ENCODE results near the gene ZXDB. TPM values are rescaled to one million over a fixed set of nuclear protein-coding genes. Genes with fewer than 3 reads are reported as not detected.
A peak's percentile ranks its signal among the peaks of the same experiment; 100 is the strongest.
"Not testable (repeated sequence)": the region's sequence is repeated elsewhere in the genome, so short reads cannot be mapped to it uniquely, and the experiment has no call there.

The ZXDB gene
- total RNA-seq, 1 donor from 2014 or later: 17.9 TPM

- Histone ChIP-seq H3K36me3 (ENCODE audit: control insufficient read depth, insufficient read depth, low read length) (no peaks in the 10 kb centered on the region), H3K27me3 (ENCODE audit: control insufficient read depth, insufficient read depth, low read length) (no peaks in the 10 kb centered on the region), H3K4me3 (ENCODE audit: low read depth, low read length) (peak overlapping the region; percentile 30)
- FAIRE-seq (no peak), DNase-seq (ENCODE audit: low read depth) (no peak)
- TF ChIP-seq, protein P1, sequence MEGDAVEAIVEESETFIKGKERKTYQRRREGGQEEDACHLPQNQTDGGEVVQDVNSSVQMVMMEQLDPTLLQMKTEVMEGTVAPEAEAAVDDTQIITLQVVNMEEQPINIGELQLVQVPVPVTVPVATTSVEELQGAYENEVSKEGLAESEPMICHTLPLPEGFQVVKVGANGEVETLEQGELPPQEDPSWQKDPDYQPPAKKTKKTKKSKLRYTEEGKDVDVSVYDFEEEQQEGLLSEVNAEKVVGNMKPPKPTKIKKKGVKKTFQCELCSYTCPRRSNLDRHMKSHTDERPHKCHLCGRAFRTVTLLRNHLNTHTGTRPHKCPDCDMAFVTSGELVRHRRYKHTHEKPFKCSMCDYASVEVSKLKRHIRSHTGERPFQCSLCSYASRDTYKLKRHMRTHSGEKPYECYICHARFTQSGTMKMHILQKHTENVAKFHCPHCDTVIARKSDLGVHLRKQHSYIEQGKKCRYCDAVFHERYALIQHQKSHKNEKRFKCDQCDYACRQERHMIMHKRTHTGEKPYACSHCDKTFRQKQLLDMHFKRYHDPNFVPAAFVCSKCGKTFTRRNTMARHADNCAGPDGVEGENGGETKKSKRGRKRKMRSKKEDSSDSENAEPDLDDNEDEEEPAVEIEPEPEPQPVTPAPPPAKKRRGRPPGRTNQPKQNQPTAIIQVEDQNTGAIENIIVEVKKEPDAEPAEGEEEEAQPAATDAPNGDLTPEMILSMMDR (IDR thresholded peaks at IDR 0.05; ENCODE audit: insufficient read depth, low read length, severe bottlenecking): no peak
Measured at GRCh38 chrX:57596516-57596915, 4.7 kb downstream of the ZXDB start.

GRCh38 chrX:57607295-57608187 lies 15.7 kb downstream of the ZXDB start:
- no peak for FAIRE-seq
- TF ChIP-seq, protein P1 (IDR thresholded peaks at IDR 0.05; ENCODE audit: insufficient read depth, low read length, severe bottlenecking): no peak

GRCh38 chrX:57613351-57613750 lies 21.5 kb downstream of the ZXDB start:
- not testable (repeated sequence) for H3K4me3 ChIP-seq (ENCODE audit: low read depth, low read length); H3K27me3 ChIP-seq (ENCODE audit: control insufficient read depth, insufficient read depth, low read length); DNase-seq (ENCODE audit: low read depth); FAIRE-seq; H3K36me3 ChIP-seq (ENCODE audit: control insufficient read depth, insufficient read depth, low read length)

More at GRCh38 chrX:57607295-57608187, 15.7 kb downstream of the ZXDB start:
- DNase-seq (ENCODE audit: low read depth): no peak
- Histone ChIP-seq H3K4me3 (ENCODE audit: low read depth, low read length) (no peak overlapping the region), H3K27me3 (ENCODE audit: control insufficient read depth, insufficient read depth, low read length) (no peaks in the 10 kb centered on the region), H3K36me3 (ENCODE audit: control insufficient read depth, insufficient read depth, low read length) (no peaks in the 10 kb centered on the region)

- H3K36me3 ChIP-seq (ENCODE audit: control insufficient read depth, insufficient read depth, low read length); H3K27me3 ChIP-seq (ENCODE audit: control insufficient read depth, insufficient read depth, low read length); H3K4me3 ChIP-seq (ENCODE audit: low read depth, low read length); DNase-seq (ENCODE audit: low read depth); FAIRE-seq: not testable (repeated sequence)
Measured at GRCh38 chrX:57629438-57629837, 37.6 kb downstream of the ZXDB start.

- no peak for FAIRE-seq
- no peaks in the 10 kb centered on the region for H3K36me3 ChIP-seq (ENCODE audit: control insufficient read depth, insufficient read depth, low read length)
- TF ChIP-seq, protein P1 (IDR thresholded peaks at IDR 0.05; ENCODE audit: insufficient read depth, low read length, severe bottlenecking): no peak
- no peak overlapping the region for H3K4me3 ChIP-seq (ENCODE audit: low read depth, low read length)
- no peaks in the 10 kb centered on the region for H3K27me3 ChIP-seq (ENCODE audit: control insufficient read depth, insufficient read depth, low read length)
- no peak for DNase-seq (ENCODE audit: low read depth)
Measured at GRCh38 chrX:57640674-57641016, 48.8 kb downstream of the ZXDB start.

DNA sequence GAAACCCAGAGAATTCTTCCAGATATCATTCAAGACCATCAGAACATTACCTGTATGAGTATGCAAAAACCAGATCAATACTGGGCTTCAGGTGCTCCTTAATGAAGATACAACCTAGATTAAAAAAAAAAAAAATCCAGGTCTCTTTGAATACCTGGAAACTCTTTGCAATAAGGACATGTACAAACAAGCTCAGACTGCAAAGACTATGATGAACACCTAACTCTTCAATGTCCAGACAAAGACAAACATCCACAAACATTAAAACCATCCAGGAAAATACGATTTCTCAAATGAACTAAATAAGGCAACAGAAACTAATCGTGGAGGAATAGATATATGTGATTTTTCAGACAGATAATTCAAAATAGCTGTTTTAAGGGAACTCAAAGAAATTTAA lies 49.5 kb downstream of the ZXDB start:
- H3K36me3 ChIP-seq (ENCODE audit: control insufficient read depth, insufficient read depth, low read length): no peaks in the 10 kb centered on the region
- TF ChIP-seq, protein P1 (IDR thresholded peaks at IDR 0.05; ENCODE audit: insufficient read depth, low read length, severe bottlenecking): no peak
- no peak for FAIRE-seq
- H3K4me3 ChIP-seq (ENCODE audit: low read depth, low read length): no peak overlapping the region
- no peaks in the 10 kb centered on the region for H3K27me3 ChIP-seq (ENCODE audit: control insufficient read depth, insufficient read depth, low read length)
- DNase-seq (ENCODE audit: low read depth): peak; percentile 82

DNA sequence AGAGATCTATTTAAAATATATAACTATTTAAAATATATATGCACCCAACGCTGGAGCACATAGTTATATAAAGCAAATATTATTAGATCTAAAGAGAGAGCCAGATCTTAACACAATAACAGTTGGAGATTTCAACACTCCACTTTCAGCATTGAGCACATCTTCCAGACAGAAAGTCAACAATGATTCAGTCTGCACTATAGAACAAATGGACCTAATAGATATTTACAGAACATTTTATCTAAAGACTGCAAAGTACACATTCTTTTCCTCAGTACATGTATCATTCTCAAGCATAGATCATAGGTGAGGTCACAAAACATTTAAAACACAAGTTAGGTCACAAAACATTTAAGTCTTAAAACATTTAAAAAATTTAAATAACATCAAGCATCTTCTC lies 51.9 kb downstream of the ZXDB start:
- Histone ChIP-seq H3K27me3 (ENCODE audit: control insufficient read depth, insufficient read depth, low read length) (no peaks in the 10 kb centered on the region), H3K4me3 (ENCODE audit: low read depth, low read length) (no peak overlapping the region), H3K36me3 (ENCODE audit: control insufficient read depth, insufficient read depth, low read length) (no peaks in the 10 kb centered on the region)
- FAIRE-seq (no peak), DNase-seq (ENCODE audit: low read depth) (peak; percentile 79)
- TF ChIP-seq, protein P1 (IDR thresholded peaks at IDR 0.05; ENCODE audit: insufficient read depth, low read length, severe bottlenecking): no peak

Data from bronchial epithelial cell (primary cell).